Measurements from ENCODE around the gene UBE2H.

GRCh38 chr7:129786825-129787563 is 165.8 kb downstream of the UBE2H start:
- TF ChIP-seq POLR2A (IDR thresholded peaks at IDR 0.05) (no peak), CTCF (IDR thresholded peaks at IDR 0.05) (no peak), EP300 (IDR thresholded peaks at IDR 0.05) (no peak)

Measured in stomach (tissue), 4 donors.